Measurements from ENCODE around the gene GNAO1. TPM values are rescaled to one million over a fixed set of nuclear protein-coding genes. Genes with fewer than 3 reads are reported as not detected.

Gene GNAO1
- polyA plus RNA-seq, 3 donors: not detected

- Histone ChIP-seq H3K4me3 (replicated peaks in 1 of 3; ENCODE audit: low read depth in 2 of 3, low read length in 3 of 3) (no peak overlapping the region), H3K9ac (ENCODE audit: insufficient read depth, low read length, poor library complexity, severe bottlenecking) (no peak overlapping the region), H4K20me1 (ENCODE audit: insufficient read depth, low read length) (peaks cover 18% of the 10 kb centered on the region), H3K9me3 (replicated peaks in 1 of 2; ENCODE audit: control insufficient read depth in 1 of 2, insufficient read depth in 1 of 2, low read length in 2 of 2) (no peaks in the 10 kb centered on the region), H3K4me2 (replicated peaks; ENCODE audit: extremely low read depth, low read length, poor library complexity, severe bottlenecking) (no peak overlapping the region), H2AFZ (ENCODE audit: insufficient read depth, low read depth, low read length, poor library complexity, severe bottlenecking) (no peak overlapping the region), H3K36me3 (replicated peaks in 1 of 2; ENCODE audit: control insufficient read depth in 1 of 2, insufficient read depth in 2 of 2, low read length in 2 of 2) (peaks cover 56 to 74% of the 10 kb centered on the region in 2 donors), H3K79me2 (ENCODE audit: insufficient read depth, low read length) (no peaks in the 10 kb centered on the region), H3K27ac (ENCODE audit: low read depth in 1 of 2, low read length in 2 of 2) (no peak overlapping the region), H3K4me1 (ENCODE audit: control insufficient read depth in 1 of 2, insufficient read depth in 2 of 2, low read length in 2 of 2) (no peaks in the 10 kb centered on the region), H3K27me3 (ENCODE audit: control insufficient read depth in 2 of 2, insufficient read depth in 2 of 2, low read length in 2 of 2) (no peaks in the 10 kb centered on the region)
- Mint-ChIP-seq H3K27me3 (ENCODE audit: low read depth in 3 of 3) (no peaks in the 10 kb centered on the region), H3K36me3 (peaks cover 70 to 76% of the 10 kb centered on the region in 2 donors), H3K4me3 (no peak overlapping the region), H3K4me1 (peaks cover 2% of the 10 kb centered on the region), H3K9me3 (peaks cover 0 to 5% (median 0%) of the 10 kb centered on the region in 7 donors), H3K27ac (peak overlapping the region in 1 of 7 donors; percentile 22)
- WGBS (ENCODE audit: insufficient coverage): 100% methylated on average over 3 of the region's 5 CpGs
- TF ChIP-seq, protein P1, sequence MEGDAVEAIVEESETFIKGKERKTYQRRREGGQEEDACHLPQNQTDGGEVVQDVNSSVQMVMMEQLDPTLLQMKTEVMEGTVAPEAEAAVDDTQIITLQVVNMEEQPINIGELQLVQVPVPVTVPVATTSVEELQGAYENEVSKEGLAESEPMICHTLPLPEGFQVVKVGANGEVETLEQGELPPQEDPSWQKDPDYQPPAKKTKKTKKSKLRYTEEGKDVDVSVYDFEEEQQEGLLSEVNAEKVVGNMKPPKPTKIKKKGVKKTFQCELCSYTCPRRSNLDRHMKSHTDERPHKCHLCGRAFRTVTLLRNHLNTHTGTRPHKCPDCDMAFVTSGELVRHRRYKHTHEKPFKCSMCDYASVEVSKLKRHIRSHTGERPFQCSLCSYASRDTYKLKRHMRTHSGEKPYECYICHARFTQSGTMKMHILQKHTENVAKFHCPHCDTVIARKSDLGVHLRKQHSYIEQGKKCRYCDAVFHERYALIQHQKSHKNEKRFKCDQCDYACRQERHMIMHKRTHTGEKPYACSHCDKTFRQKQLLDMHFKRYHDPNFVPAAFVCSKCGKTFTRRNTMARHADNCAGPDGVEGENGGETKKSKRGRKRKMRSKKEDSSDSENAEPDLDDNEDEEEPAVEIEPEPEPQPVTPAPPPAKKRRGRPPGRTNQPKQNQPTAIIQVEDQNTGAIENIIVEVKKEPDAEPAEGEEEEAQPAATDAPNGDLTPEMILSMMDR (IDR thresholded peaks at IDR 0.05): no peak
- DNase-seq: no peak
- intact Hi-C loops (cut with micrococcal nuclease): no loop called here
Measured at GRCh38 chr16:56400458-56400857, 209.2 kb downstream of the GNAO1 start.

DNA sequence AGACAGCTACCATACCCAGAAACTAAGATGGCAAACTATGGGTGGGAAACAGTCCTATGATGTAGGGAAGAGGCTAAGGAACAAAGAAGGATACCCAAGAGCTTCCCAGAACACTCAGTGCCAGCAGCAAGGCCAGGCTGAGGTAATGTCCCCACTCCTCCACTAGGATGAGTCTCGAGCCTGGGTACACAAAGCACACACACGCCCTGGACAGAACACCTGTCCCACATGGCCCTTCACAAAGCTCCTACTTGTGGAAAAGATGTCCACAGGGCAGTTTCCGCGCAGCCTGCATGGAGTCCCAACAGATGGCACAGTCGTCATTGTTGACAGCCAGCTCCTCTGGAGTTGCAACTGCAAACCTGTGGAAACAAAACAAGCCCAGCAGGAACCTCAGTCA, 210.2 kb downstream of the GNAO1 start:
- peaks cover 59 to 77% of the 10 kb centered on the region in 2 donors for H3K36me3 ChIP-seq (replicated peaks in 1 of 2; ENCODE audit: control insufficient read depth in 1 of 2, insufficient read depth in 2 of 2, low read length in 2 of 2)
- WGBS (ENCODE audit: insufficient coverage): 90% methylated on average over 5 of the region's 5 CpGs
- no peak overlapping the region for H2AFZ ChIP-seq (ENCODE audit: insufficient read depth, low read depth, low read length, poor library complexity, severe bottlenecking)
- no peak overlapping the region for H3K4me3 Mint-ChIP-seq
- TF ChIP-seq, protein P1 (IDR thresholded peaks at IDR 0.05): peak; percentile 41
- H3K27me3 Mint-ChIP-seq (ENCODE audit: low read depth in 3 of 3): no peaks in the 10 kb centered on the region
- no peaks in the 10 kb centered on the region for H3K9me3 ChIP-seq (replicated peaks in 1 of 2; ENCODE audit: control insufficient read depth in 1 of 2, insufficient read depth in 1 of 2, low read length in 2 of 2)
- peaks cover 21% of the 10 kb centered on the region for H4K20me1 ChIP-seq (ENCODE audit: insufficient read depth, low read length)
- no peaks in the 10 kb centered on the region for H3K27me3 ChIP-seq (ENCODE audit: control insufficient read depth in 2 of 2, insufficient read depth in 2 of 2, low read length in 2 of 2)
- H3K4me1 ChIP-seq (ENCODE audit: control insufficient read depth in 1 of 2, insufficient read depth in 2 of 2, low read length in 2 of 2): no peaks in the 10 kb centered on the region
- no peak overlapping the region for H3K9ac ChIP-seq (ENCODE audit: insufficient read depth, low read length, poor library complexity, severe bottlenecking)
- H3K36me3 Mint-ChIP-seq: peaks cover 64 to 72% of the 10 kb centered on the region in 2 donors
- H3K9me3 Mint-ChIP-seq: peaks cover 0 to 2% (median 0%) of the 10 kb centered on the region in 7 donors
- H3K4me2 ChIP-seq (replicated peaks; ENCODE audit: extremely low read depth, low read length, poor library complexity, severe bottlenecking): no peak overlapping the region
- H3K79me2 ChIP-seq (ENCODE audit: insufficient read depth, low read length): no peaks in the 10 kb centered on the region
- no peak overlapping the region for H3K27ac ChIP-seq (ENCODE audit: low read depth in 1 of 2, low read length in 2 of 2)
- no peak overlapping the region for H3K27ac Mint-ChIP-seq
- DNase-seq: no peak
- intact Hi-C loops (cut with micrococcal nuclease): no loop called here
- peaks cover 2% of the 10 kb centered on the region for H3K4me1 Mint-ChIP-seq
- H3K4me3 ChIP-seq (replicated peaks in 1 of 3; ENCODE audit: low read depth in 2 of 3, low read length in 3 of 3): no peak overlapping the region

All from CD14-positive monocyte (primary cell).